ENCODE data around the gene ATAD3B.
"Not testable (repeated sequence)": the region's sequence is repeated elsewhere in the genome, so short reads cannot be mapped to it uniquely, and the experiment has no call there.

Gene ATAD3B

DNA sequence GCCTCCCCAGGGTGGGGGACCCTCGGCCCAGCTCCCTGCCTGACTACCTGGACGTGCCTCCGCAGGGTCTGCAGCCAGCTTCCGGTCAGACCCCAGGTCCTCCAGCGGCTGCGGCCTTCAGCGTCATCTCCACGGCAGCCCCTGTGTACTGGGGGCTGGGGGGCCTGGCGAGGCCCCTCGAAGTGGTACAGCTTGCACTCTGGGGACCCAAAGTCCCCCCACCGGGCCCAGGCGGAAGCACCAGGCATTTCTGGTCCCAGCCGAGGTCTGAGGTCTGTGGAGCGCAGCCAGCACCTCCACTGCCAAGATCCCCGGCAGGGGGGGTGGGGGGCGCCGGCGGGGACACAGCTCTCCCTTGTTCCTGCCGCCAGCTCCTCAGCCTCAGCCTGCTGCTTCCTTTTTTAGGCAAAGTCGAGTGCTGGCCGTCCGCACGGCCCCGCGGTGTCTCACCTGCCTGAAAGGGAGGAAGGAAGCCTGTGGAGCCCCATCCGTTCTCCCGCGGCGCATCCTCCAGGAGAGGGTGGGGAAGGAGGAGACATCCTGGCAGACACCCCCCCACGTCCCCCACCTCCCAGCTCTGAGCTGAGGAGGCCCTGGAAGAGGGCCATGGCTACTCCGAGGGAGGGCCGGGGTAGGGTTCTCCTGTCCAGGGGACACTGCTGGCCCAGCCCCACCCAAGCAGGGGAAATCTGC is 37.3 kb upstream of the ATAD3B start:
- DNase-seq (ENCODE audit: low spot score): no peak

GRCh38 chr1:1434824-1435105 is 36.8 kb upstream of the ATAD3B start:
- DNase-seq (ENCODE audit: low spot score): no peak

DNA sequence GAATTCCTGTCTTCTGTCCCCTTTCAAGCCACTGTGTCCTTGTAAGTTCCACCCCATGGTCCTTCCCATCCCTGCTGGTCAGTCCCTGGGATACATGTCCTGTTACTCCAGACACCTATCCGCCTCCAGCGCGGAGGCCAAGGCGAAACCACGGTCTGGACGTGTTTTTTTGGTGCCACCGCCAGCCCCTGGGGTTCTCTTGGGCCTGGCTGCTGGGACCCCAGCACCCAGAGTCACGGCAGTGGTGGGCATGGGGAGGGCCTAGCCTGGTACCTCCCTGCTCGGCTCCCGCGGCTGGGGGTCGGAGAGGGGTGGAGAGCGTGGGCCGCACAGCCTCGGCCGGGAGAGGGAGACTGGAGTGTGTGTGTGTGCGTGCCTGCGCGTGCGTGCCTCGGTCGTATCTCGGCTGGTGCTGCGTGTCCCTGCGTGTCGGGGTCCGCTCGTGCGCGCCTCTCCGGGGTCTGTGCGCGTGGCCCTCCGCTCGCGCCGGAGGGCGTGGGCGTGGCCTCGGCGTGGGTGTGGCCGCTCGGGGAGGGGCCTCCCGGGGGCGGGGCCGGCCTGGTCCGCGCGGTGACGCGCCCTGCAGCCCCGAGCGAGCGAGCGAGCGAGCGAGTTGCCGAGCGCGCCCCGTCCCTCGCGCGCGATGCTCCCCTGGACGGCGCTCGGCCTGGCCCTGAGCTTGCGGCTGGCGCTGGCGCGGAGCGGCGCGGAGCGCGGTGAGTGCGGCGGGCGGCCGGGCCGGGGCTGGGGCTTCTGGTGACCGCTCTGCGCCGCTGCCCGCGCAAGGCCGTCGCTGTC is 36.3 kb upstream of the ATAD3B start, which contains the start of gene VWA1:
Gene VWA1, plus strand, starts transcription at position 585 of the 798 bp plus-strand sequence. Its CDS starts 59 bp downstream, at position 644.
- DNase-seq (ENCODE audit: low spot score): peak; percentile 70

DNA sequence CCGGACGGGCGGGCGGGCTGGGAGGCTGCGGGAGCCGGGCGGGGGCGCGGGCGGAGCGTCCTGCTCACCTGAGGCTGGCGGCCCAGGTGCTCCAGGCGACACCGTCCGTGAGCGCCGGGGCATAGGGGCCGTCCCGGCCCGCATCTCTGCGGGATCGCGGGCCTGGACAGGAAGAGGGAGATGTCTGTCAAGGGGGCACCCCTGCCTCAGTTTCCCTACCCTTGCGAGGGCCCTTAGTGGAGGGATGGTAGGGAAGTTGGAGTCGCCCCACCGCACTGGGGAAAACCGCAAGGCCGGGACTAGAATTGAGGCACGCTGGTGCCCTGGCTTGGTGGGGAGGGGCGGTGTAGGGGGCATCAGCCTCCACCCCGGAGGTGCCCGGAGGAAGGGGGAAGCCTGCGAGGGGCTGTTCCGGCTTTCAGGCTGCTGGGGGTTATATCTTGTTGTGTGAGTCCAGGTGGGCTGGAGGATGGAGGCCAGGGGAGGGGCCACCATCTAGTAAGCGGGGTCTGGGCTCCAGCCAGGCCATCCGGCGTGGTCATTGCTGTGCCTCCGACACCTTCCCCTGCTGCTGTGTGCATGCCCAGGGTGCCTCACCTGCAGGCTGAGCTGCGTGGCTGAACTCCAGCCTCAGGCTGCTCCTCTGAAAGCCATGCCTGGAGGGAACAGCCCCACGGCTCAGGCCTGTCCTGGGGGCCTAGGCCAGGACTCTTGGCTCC is 35.5 kb upstream of the ATAD3B start:
- DNase-seq (ENCODE audit: low spot score): no peak

- no peak for DNase-seq (ENCODE audit: low spot score)
Measured at GRCh38 chr1:1436630-1437032, 34.9 kb upstream of the ATAD3B start.

GRCh38 chr1:1437033-1437903 is 34.3 kb upstream of the ATAD3B start:
- no peak for DNase-seq (ENCODE audit: low spot score)

DNA sequence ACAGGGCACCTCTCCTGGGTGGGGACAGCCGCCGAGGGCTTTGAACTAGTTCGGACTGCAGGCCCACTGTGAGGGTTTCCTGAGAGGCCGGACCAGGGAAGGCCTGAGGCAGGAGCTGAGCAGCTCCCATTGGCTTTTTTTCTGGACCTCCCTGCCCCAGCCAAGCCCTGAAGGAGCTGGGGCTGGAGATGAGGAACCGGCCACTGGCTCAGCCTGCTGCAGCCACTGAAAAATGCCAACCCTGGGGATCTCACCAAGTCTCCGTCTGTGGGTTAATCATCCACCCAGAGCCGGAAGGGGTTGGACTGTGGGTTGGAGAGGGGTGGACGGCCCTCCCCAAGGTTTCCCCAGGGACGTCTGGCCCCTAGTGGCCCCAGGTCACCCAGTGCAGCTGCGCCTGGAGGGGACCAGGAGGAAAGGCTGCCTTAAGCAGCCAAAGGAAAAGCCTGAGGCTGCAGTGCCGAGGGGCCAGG is 33.6 kb upstream of the ATAD3B start:
- DNase-seq (ENCODE audit: low spot score): no peak

GRCh38 chr1:1438531-1439381 is 32.8 kb upstream of the ATAD3B start:
- DNase-seq (ENCODE audit: low spot score): no peak

DNA sequence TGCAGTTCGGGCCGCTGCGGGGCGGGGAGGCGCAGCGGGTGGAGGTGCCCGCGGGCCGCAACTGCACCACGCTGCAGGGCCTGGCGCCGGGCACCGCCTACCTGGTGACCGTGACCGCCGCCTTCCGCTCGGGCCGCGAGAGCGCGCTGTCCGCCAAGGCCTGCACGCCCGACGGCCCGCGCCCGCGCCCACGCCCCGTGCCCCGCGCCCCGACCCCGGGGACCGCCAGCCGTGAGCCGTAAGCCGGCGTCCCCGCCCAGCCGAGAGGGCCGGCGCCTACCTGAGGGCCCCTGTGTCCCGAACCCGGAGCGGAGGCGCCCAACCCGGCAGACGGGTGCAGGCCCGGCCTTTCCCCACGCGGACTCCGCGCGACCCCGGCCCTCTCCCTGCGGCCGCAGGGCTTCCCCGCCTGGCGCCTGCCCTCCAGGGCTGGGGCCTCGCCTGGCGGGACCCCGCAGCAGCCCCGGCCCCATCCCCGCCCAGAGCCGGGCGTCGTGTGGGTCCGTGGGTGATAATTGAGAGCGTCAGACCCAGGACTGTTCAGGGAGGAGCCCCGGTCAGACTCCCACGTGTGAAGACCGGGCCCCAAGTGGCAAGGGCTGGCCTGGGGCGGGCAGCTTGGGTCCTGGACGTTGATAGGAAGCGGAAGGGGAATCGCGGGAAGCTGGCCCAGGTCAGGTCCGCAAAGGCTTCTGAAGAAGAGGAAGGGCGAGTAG is 31.9 kb upstream of the ATAD3B start:
- DNase-seq (ENCODE audit: low spot score): no peak

GRCh38 chr1:1440262-1441001 is 31.1 kb upstream of the ATAD3B start:
- no peak for DNase-seq (ENCODE audit: low spot score)

DNA sequence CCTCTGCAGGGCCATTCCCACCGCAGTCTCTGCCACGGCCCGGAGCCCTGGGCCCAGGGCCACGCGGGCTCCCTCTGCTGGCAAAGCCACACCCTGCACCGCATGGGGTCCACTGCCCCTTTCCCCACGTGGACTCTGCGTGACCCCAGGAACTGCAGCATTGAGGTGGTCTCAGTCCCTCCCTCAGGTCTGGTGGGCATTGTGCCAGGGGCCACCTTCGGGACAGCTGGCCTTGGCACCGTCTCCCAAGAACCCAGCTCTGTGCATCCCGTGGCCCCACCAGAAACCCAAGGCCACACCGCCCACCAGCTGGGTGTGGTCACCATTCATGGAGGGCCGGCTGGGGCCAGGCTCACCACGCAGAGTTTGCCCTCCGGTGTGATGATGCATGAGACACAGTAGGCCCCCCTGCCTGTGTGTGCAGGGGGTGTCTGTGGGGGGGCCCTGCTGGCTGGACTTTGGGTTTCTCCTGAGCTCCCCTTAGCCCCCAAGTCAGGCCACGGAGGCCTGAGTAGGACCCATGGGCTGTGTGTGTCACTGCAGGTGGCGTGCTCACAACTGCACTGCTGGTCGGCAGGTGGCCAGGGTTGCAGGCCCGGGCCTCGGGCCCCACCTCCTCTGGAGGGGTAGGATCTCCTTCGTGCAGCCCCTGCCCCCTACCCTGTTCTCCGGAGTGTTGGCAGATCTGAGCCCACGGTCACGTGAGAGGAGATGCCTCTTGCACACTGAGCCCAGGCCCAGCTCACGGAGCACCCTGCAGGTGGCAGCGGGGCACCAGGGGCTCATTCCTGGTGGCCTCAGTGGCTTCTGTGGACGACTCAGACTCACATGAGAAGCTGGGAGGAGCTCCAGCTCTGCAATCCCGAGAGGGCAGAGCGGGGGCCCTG is 30.3 kb upstream of the ATAD3B start:
- DNase-seq (ENCODE audit: low spot score): peak; percentile 62

DNA sequence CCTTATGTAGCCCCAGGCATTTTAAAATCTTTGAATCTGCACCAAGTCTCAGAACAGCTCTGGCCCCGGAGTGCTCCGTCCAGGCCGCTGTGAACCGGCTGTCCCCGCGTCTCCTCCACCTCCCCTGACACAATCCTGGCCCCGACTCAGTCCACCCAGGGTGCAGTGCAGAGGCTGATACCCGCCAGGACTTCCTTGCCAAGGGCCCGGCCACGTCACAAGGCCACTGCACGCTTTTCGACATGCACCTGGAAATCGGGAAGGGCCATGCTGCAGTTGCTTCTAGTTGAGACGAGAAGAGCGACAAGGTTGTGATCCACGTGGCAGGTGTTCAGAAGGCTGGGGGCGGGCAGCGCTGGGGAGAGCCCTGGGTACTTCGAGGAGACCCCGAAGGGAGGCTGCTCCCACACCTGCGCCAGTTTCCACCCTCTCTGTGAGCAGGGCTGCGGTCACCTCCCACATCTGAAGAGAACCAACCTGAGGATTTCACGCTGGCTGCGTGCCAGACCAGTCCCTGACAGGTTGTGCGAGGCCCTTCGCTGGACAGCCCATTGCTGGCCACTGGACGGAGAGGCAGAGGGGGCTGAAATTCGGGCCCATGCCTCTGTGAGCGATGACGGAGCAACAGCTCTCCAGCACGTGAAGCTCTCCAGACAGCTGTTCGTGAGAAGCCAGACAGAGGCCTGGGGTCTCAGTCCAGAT is 29.3 kb upstream of the ATAD3B start:
- DNase-seq (ENCODE audit: low spot score): no peak

DNA sequence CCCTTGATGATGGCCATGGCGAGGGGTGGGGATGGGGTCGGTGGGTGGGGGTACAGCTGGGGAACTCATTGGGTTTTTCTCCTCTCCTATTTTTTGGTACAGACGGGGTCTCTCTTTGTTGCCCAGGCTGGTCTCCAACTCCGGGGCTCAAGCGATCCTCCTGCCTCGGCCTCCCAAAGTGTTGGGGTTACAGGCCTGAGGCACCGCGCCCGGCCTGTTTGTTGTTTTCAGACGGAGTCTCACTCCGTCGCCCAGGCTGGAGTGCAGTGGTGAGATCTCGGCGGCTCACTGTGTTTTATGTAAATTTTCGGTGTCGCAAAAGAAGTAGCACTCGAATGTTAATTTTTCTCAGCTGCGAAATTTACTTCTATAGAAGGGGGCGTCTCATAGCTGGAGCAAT is 24.9 kb upstream of the ATAD3B start:
- DNase-seq (ENCODE audit: low spot score): not testable (repeated sequence)

DNA sequence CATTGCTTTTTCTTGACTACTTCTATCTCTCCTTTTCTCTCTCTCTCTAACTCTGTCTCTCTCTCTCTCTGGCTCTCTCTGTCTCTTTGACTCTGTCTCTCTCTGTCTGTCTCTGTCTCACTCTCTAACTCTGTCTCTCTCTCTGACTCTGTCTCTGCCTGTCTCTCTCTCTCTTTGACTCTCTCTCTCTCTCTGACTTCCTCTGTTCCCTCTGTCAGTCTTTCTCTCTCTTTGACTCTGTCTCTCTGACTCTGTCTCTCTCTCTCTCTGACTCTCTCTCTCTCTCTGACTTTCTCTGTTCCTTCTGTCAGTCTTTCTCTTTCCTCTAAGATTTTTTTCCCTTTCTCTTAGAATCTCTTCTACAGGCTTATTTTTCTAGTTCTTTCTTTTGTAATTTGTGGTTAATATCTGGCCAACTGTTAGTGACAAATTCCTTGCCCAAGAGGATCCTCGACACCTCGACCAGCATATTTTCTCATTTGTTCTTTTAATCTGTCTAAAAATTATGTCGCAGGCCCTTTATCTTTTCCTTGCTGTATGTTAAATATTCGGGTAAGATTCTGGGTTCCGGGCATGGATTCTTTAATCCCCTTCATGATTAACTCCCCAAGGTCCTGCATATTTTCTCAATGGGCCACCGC is 22.3 kb upstream of the ATAD3B start, which contains the start of gene ATAD3C:
Gene ATAD3C, plus strand, starts transcription at position 591 of the 641 bp plus-strand sequence. CDS start 995 bp downstream, outside the sequence.
- no peak for DNase-seq (ENCODE audit: low spot score)

DNA sequence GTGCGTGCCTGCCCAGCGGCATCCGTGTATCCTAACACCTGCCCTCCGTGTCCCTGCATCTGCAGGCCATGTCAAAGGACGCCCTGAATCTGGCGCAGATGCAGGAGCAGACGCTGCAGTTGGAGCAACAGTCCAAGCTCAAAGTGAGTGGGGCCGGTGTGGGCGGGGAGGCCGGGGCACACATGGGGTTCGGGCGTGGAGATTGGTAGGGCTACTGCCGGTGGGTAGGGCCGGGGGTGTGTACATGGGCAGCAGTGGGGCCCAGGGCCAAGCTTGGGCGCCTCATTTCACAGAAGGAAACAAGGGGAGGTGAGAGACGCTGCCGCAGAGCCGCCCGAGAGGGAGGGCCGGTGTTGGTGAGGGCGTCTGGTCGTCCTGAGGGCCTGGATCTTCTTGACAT is 20.9 kb upstream of the ATAD3B start:
- not testable (repeated sequence) for DNase-seq (ENCODE audit: low spot score)

- DNase-seq (ENCODE audit: low spot score): no peak
Measured at GRCh38 chr1:1451696-1452364, 19.7 kb upstream of the ATAD3B start.

GRCh38 chr1:1452365-1452739 is 19.2 kb upstream of the ATAD3B start:
- not testable (repeated sequence) for DNase-seq (ENCODE audit: low spot score)

Measured in COLO829 (cell line).